H1 (cell line): ENCODE results near the gene EXOC1. TPM values are rescaled to one million over a fixed set of nuclear protein-coding genes. Genes with fewer than 3 reads are reported as not detected.

Experiments used
- CTCF ChIA-PET: fragments of 300-600 bp; sonication (Branson Sonifier 250); formaldehyde crosslinking; loops from one replicate; lab custom pipeline; 2021; ENCODE audit not compliant: partially characterized antibody; lab: Charles Lee
- POLR2A ChIA-PET: fragments of 300-600 bp; sonication (Branson Sonifier 250); formaldehyde crosslinking; loops from one replicate; lab custom pipeline; 2021; ENCODE audit warnings: inconsistent platforms; ENCODE audit not compliant: partially characterized antibody; lab: Charles Lee
- DNase-seq, 2 experiments: peaks; one replicate each; pipeline versions ENCODE4 v3.0.0 to v3.0.0-alpha.2; 2010 to 2022; ENCODE audit warnings: low spot score in 2 of 2, low read depth in 1 of 2, mixed read lengths in 1 of 2
- FAIRE-seq: peaks from 2 replicates; lab custom pipeline; 2011; peaks lifted over from hg19 to GRCh38; lab: Jason Lieb, UNC
- H2AFZ ChIP-seq: 2 replicates; pipeline ENCODE4 v1.8.1; 2012; ENCODE audit warnings: low read length, inconsistent platforms
- H2AK5ac ChIP-seq: 2 replicates; pipeline ENCODE4 v1.6.1; 2013; ENCODE audit warnings: low read depth, low read length
- H2BK120ac ChIP-seq: replicated peaks from 2 replicates; pipeline ENCODE3; 2013; ENCODE audit warnings: low read depth, low read length, inconsistent platforms
- H2BK12ac ChIP-seq: 2 replicates; pipeline ENCODE4 v1.6.1; 2013; ENCODE audit warnings: low read depth, low read length
- H2BK15ac ChIP-seq: 2 replicates; pipeline ENCODE4 v1.6.1; 2013; ENCODE audit warnings: low read length
- H2BK20ac ChIP-seq: 2 replicates; pipeline ENCODE4 v1.6.1; 2013; ENCODE audit warnings: low read length
- H2BK5ac ChIP-seq: 2 replicates; pipeline ENCODE4 v1.6.1; 2013; ENCODE audit warnings: low read depth, low read length
- H3K14ac ChIP-seq: 2 replicates; pipeline ENCODE4 v1.6.1; 2013; ENCODE audit warnings: inconsistent platforms; ENCODE audit not compliant: insufficient read length
- H3K18ac ChIP-seq: 2 replicates; pipeline ENCODE4 v1.6.1; 2013; ENCODE audit warnings: low read length; ENCODE audit errors: extremely low read depth
- H3K23ac ChIP-seq: 2 replicates; pipeline ENCODE4 v1.6.1; 2013; ENCODE audit warnings: inconsistent platforms; ENCODE audit not compliant: insufficient read length
- H3K23me2 ChIP-seq: 2 replicates; pipeline ENCODE4 v1.6.1; 2013; ENCODE audit warnings: low read depth, low read length
- H3K27ac ChIP-seq: 2 replicates; pipeline ENCODE4 v1.6.1; 2011; ENCODE audit warnings: low read depth, low read length, inconsistent platforms
- H3K27me3 ChIP-seq, 4 experiments: replicated peaks in 1 of 4; 1 replicate in 1 of 4; 2 replicates in 3 of 4; pipeline versions ENCODE4 v1.6.1 to v1.8.1; 2011 to 2013; ENCODE audit warnings: low read length in 3 of 4, mild to moderate bottlenecking in 3 of 4, inconsistent platforms in 2 of 4, mixed read lengths in 2 of 4, moderate library complexity in 1 of 4; ENCODE audit not compliant: control insufficient read depth in 3 of 4, insufficient read depth in 3 of 4; ENCODE audit errors: extremely low read depth in 1 of 4
- H3K36me3 ChIP-seq, 4 experiments: 2 replicates each; pipeline versions ENCODE4 v1.6.1 to v1.8.1; 2011 to 2013; ENCODE audit warnings: mild to moderate bottlenecking in 4 of 4, low read length in 3 of 4, moderate library complexity in 2 of 4, control low read depth in 1 of 4, inconsistent platforms in 1 of 4; ENCODE audit not compliant: insufficient read depth in 4 of 4, control insufficient read depth in 2 of 4
- H3K4ac ChIP-seq: replicated peaks from 2 replicates; pipeline ENCODE3; 2013; ENCODE audit warnings: low read length, low read depth, mixed read lengths, inconsistent platforms; ENCODE audit not compliant: insufficient read length
- H3K4me1 ChIP-seq, 4 experiments: replicated peaks in 1 of 4; 1 replicate in 1 of 4; 2 replicates in 3 of 4; pipeline versions ENCODE4 v1.6.1 to v1.8.1; 2011 to 2013; ENCODE audit warnings: low read length in 3 of 4, inconsistent platforms in 2 of 4, mixed read lengths in 1 of 4; ENCODE audit not compliant: insufficient read depth in 4 of 4, control insufficient read depth in 3 of 4
- H3K4me2 ChIP-seq, 2 experiments: 2 replicates each; pipeline versions ENCODE4 v1.6.1 to v1.8.1; 2011 to 2013; ENCODE audit warnings: low read depth in 2 of 2, low read length in 2 of 2, control low read depth in 1 of 2, inconsistent platforms in 1 of 2, mild to moderate bottlenecking in 1 of 2; ENCODE audit not compliant: insufficient read depth in 1 of 2
- H3K4me3 ChIP-seq, 4 experiments: fragments of 200-600, 300-600 bp in 1 of 4; sonication (generic), shearing (Covaris generic), sonication (Bioruptor Twin) in 1 of 4; 2 replicates each; pipeline versions ENCODE4 v1.5.1 to v1.8.1; 2011 to 2016; ENCODE audit warnings: low read length in 4 of 4, low read depth in 3 of 4, control low read depth in 2 of 4, inconsistent platforms in 2 of 4, mild to moderate bottlenecking in 2 of 4, mixed read lengths in 1 of 4, moderate library complexity in 1 of 4; ENCODE audit not compliant: insufficient read depth in 2 of 4; ENCODE audit errors: extremely low read depth in 1 of 4
- H3K56ac ChIP-seq: replicated peaks from 2 replicates; pipeline ENCODE3; 2013; ENCODE audit warnings: low read depth, mild to moderate bottlenecking, mixed read lengths, low read length, inconsistent platforms; ENCODE audit not compliant: insufficient read length
- H3K79me1 ChIP-seq: 2 replicates; pipeline ENCODE4 v1.6.1; 2013; ENCODE audit warnings: low read depth, low read length, control low read depth
- H3K79me2 ChIP-seq, 2 experiments: 2 replicates each; pipeline versions ENCODE4 v1.6.1 to v1.8.1; 2012 to 2013; ENCODE audit warnings: low read length in 2 of 2, mild to moderate bottlenecking in 2 of 2, inconsistent platforms in 1 of 2; ENCODE audit not compliant: insufficient read depth in 2 of 2, control insufficient read depth in 1 of 2
- H3K9ac ChIP-seq, 4 experiments: replicated peaks in 1 of 4; 1 replicate in 1 of 4; 2 replicates in 3 of 4; pipeline versions ENCODE4 v1.6.1 to v1.8.1; 2011 to 2013; ENCODE audit warnings: low read depth in 3 of 4, low read length in 3 of 4, control low read depth in 2 of 4, mild to moderate bottlenecking in 2 of 4, moderate library complexity in 2 of 4, inconsistent platforms in 1 of 4; ENCODE audit errors: extremely low read depth in 1 of 4
- H3K9me3 ChIP-seq, 2 experiments: 2 replicates each; pipeline versions ENCODE4 v1.6.1 to v1.8.1; 2012 to 2013; ENCODE audit warnings: mild to moderate bottlenecking in 2 of 2, moderate library complexity in 2 of 2, control low read depth in 1 of 2, inconsistent platforms in 1 of 2, low read depth in 1 of 2, low read length in 1 of 2, mixed read lengths in 1 of 2; ENCODE audit not compliant: insufficient read depth in 2 of 2
- H4K20me1 ChIP-seq, 2 experiments: replicated peaks in 1 of 2; 2 replicates each; pipeline versions ENCODE3 to v1.8.1; 2011 to 2013; ENCODE audit warnings: inconsistent platforms in 2 of 2, low read length in 2 of 2, mild to moderate bottlenecking in 1 of 2; ENCODE audit not compliant: insufficient read depth in 2 of 2, control insufficient read depth in 1 of 2
- H4K5ac ChIP-seq: 2 replicates; pipeline ENCODE4 v1.6.1; 2013; ENCODE audit warnings: low read length, low read depth, mixed read lengths, inconsistent platforms; ENCODE audit not compliant: insufficient read length
- H4K8ac ChIP-seq: 2 replicates; pipeline ENCODE4 v1.8.0; 2013; ENCODE audit warnings: mild to moderate bottlenecking, moderate library complexity, low read length, inconsistent platforms; ENCODE audit not compliant: insufficient read depth; ENCODE audit errors: extremely low read depth
- H4K91ac ChIP-seq: replicated peaks from 2 replicates; pipeline ENCODE3; 2013; ENCODE audit warnings: low read length, mixed read lengths, inconsistent platforms; ENCODE audit not compliant: insufficient read length
- ATF2 ChIP-seq: IDR thresholded peaks from 2 replicates; pipeline ENCODE4 v1.6.1; 2012; ENCODE audit warnings: low read length, inconsistent platforms
- CTCF ChIP-seq, 3 experiments: IDR thresholded peaks; 1 replicate in 2 of 3; 2 replicates in 1 of 3; pipeline versions ENCODE4 v1.5.1 to v1.6.1; 2011; ENCODE audit warnings: low read length in 3 of 3, mild to moderate bottlenecking in 3 of 3, inconsistent platforms in 2 of 3, low read depth in 1 of 3, moderate library complexity in 1 of 3; ENCODE audit not compliant: insufficient read depth in 1 of 3; ENCODE audit errors: control extremely low read depth in 1 of 3
- EP300 ChIP-seq, 2 experiments: IDR thresholded peaks; 1 replicate in 1 of 2; 2 replicates in 1 of 2; pipeline ENCODE4 v1.6.1; 2011 to 2012; ENCODE audit warnings: low read depth in 2 of 2, low read length in 2 of 2, mild to moderate bottlenecking in 2 of 2, borderline replicate concordance in 1 of 2, inconsistent platforms in 1 of 2, moderate library complexity in 1 of 2
- KDM4A ChIP-seq: IDR thresholded peaks from one replicate; pipeline ENCODE4 v1.7.1; 2012; ENCODE audit warnings: low read depth, mild to moderate bottlenecking, moderate library complexity, low read length, inconsistent platforms; ENCODE audit not compliant: severe bottlenecking
- MAX ChIP-seq: IDR thresholded peaks from 2 replicates; pipeline ENCODE4 v1.6.1; 2012; ENCODE audit warnings: inconsistent platforms
- PHF8 ChIP-seq: fragments of 200-600 bp; sonication (generic); conservative IDR thresholded peaks from 2 replicates; pipeline ENCODE4 v1.7.1; 2012; ENCODE audit warnings: low read depth, mild to moderate bottlenecking, inconsistent platforms, low read length, moderate library complexity
- TCF12 ChIP-seq: IDR thresholded peaks from 2 replicates; pipeline ENCODE4 v1.6.1; 2011; ENCODE audit warnings: low read depth, mild to moderate bottlenecking, low read length
- WGBS, 2 experiments: shearing (Covaris generic) in 1 of 2; methylation state at CpG; one replicate each; pipeline versions ENCODE4 v1.1.6 to v1.1.7; 2013 to 2015; ENCODE audit warnings: low lambda C conversion rate in 2 of 2, mixed read lengths in 2 of 2, inconsistent platforms in 1 of 2, low coverage in 1 of 2, missing lambda C conversion rate in 1 of 2; ENCODE audit not compliant: insufficient replicate concordance in 2 of 2, insufficient coverage in 1 of 2, insufficient read length in 1 of 2; ENCODE audit errors: extremely low coverage in 1 of 2, missing lambda C conversion rate in 1 of 2; 5-methylcytosine and 5-hydroxymethylcytosine counted together
- polyA plus RNA-seq, 7 experiments: library from polyadenylated mRNA; depleted of rRNA in 3 of 7; stranded (reverse) in 5 of 7; unstranded in 2 of 7; fragments of >200 nt in 5 of 7; fragments of 200-250 nt in 2 of 7; gene quantifications; 1 replicate in 5 of 7; 2 replicates in 1 of 7; 4 replicates in 1 of 7; pipeline versions ENCODE4 v1.2.1 to v1.2.3, GENCODE V29; 2011 to 2013; ENCODE audit warnings: missing spikeins in 2 of 7, mixed read lengths in 2 of 7
- total RNA-seq: library from RNA; stranded (reverse); fragmentation: NEBNext Ultra II Directional; extraction: Animal tissue kit (Norgen Biotek cat#: 25700); gene quantifications from 2 replicates; pipeline ENCODE4 v1.2.1, GENCODE V29; 2021
- TF ChIP-seq, protein P1 (sequence below): IDR thresholded peaks from 2 replicates; pipeline ENCODE4 v1.6.1; 2011; ENCODE audit warnings: low read depth, mild to moderate bottlenecking, low read length; ENCODE audit not compliant: insufficient read depth

Gene EXOC1
- total and polyA plus RNA-seq, 2 of the 8 experiments (the other 6 are each of a cell fraction or from before 2014, with no cell fraction given), result 5.9 to 19.6 TPM

DNA sequence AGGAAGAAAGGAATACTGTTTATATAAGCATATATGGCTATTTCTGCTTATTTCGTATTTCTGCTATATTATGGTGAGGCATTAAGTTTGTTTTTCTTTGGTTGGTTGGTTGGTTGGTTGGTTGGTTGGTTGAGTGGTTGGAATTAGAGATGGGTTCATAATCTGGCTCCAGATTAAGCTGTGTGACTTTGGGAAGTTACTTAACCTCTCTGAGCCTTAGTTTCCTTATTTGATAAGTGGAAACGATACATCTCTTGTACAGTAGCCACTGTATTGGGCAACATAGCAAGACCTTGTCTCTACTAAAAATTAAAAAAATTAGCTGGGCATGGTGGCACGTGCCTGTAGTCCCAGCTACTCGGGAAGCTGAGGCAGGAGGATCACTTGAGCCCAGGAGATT is 49.2 kb downstream of the EXOC1 start:
- no peak overlapping the region for H3K4me3 ChIP-seq
- no peak overlapping the region for H3K14ac ChIP-seq
- no peaks in the 10 kb centered on the region for H3K4me1 ChIP-seq
- H2BK12ac ChIP-seq, result no peak overlapping the region
- no peak overlapping the region for H3K23ac ChIP-seq
- no peak overlapping the region for H4K91ac ChIP-seq
- no peak overlapping the region for H2BK20ac ChIP-seq
- no peak overlapping the region for H2AFZ ChIP-seq
- H3K4ac ChIP-seq, result no peak overlapping the region
- no peak overlapping the region for H2BK5ac ChIP-seq
- no peaks in the 10 kb centered on the region for H3K79me2 ChIP-seq
- no peak overlapping the region for H4K8ac ChIP-seq
- WGBS, 2 experiments, result 86% methylated on average over 4 of the region's 4 CpGs; no CpG with 5 or more reads in 1 of the 2 experiments
- H3K56ac ChIP-seq, result no peak overlapping the region
- H3K79me1 ChIP-seq, result no peaks in the 10 kb centered on the region
- H2AK5ac ChIP-seq, result no peak overlapping the region
- DNase-seq (no peak), FAIRE-seq (no peak)
- no peaks in the 10 kb centered on the region for H3K9me3 ChIP-seq
- H2BK120ac ChIP-seq, result no peak overlapping the region
- H4K20me1 ChIP-seq, result no peaks in the 10 kb centered on the region
- H3K4me2 ChIP-seq, result no peak overlapping the region
- no peaks in the 10 kb centered on the region for H3K27me3 ChIP-seq
- no peak overlapping the region for H3K18ac ChIP-seq
- H4K5ac ChIP-seq, result no peak overlapping the region
- no peak overlapping the region for H3K27ac ChIP-seq
- peaks cover 0 to 21% (median 2%) of the 10 kb centered on the region in 4 experiments; a peak in 2 of 8 replicates for H3K36me3 ChIP-seq
- ChIA-PET POLR2A (no interaction called here), CTCF (interaction anchor here (0.7 to 1.1 kb wide), 2 partner anchors 14 to 398 kb away, joined by 3 read pairs; no protein-coding TSS in a partner anchor)
- no peaks in the 10 kb centered on the region for H3K23me2 ChIP-seq
- H3K9ac ChIP-seq, result no peak overlapping the region
- H2BK15ac ChIP-seq, result no peak overlapping the region
- TF ChIP-seq, protein P1, sequence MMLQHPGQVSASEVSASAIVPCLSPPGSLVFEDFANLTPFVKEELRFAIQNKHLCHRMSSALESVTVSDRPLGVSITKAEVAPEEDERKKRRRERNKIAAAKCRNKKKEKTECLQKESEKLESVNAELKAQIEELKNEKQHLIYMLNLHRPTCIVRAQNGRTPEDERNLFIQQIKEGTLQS, result no peak
- TF ChIP-seq CTCF (IDR thresholded peaks at IDR 0.05; ENCODE audit: control extremely low read depth in 1 of 3, insufficient read depth in 1 of 3, low read depth in 1 of 3, low read length in 3 of 3) (no peak), TCF12 (no peak), EP300 (IDR thresholded peaks at IDR 0.05; ENCODE audit: borderline replicate concordance in 1 of 2, low read depth in 2 of 2, low read length in 2 of 2) (no peak), MAX (no peak), ATF2 (no peak), KDM4A (no peak), PHF8 (no peak)
